Neural cell (in vitro differentiated cells): Measurements from ENCODE around the gene DTYMK.

Source experiments
- CTCF ChIP-seq: fragments of 450-650 bp; IDR thresholded peaks from 2 replicates; pipeline ENCODE4 v1.5.1; 2014; ENCODE audit warnings: antibody characterized with exemption, mild to moderate bottlenecking, moderate library complexity; ENCODE audit not compliant: poor library complexity, severe bottlenecking
- TAF1 ChIP-seq: IDR thresholded peaks from 2 replicates; pipeline ENCODE4 v1.6.1; 2012; ENCODE audit warnings: low read depth

GRCh38 chr2:241686324-241686649 is 328 bp downstream of the DTYMK start:
- TF ChIP-seq CTCF (no peak), TAF1 (no peak)
